Activated CD8-positive, alpha-beta T cell treated with anti-CD3 and anti-CD28 coated beads, Interleukin-2, amount 10 ng/mL, durations not matched to agents 7 days and 5 days (primary cell): ENCODE data around the gene GPR68. TPM values are rescaled to one million over a fixed set of nuclear protein-coding genes. Genes with fewer than 3 reads are reported as not detected.

Experiments
- ATAC-seq: fragments of 150-1000 bp; cut with Tn5 transposase; one replicate; pipeline ENCODE4 v1.10.0; 2021; ENCODE audit warnings: moderate library complexity
- CTCF ChIA-PET: fragments of 350-600 bp; sonication (Branson Sonifier 250); formaldehyde crosslinking; loops from one replicate; lab custom pipeline; 2021; ENCODE audit warnings: antibody characterized with exemption; lab: Charles Lee
- POLR2A ChIA-PET: fragments of 350-600 bp; sonication (Branson Sonifier 250); formaldehyde crosslinking; loops from one replicate; lab custom pipeline; 2021; ENCODE audit warnings: antibody characterized with exemption; lab: Charles Lee
- DNase-seq: peaks from one replicate; pipeline ENCODE4 v3.0.0-alpha.2; 2020
- H3K27ac Mint-ChIP-seq: one replicate; pipeline ENCODE4 v1.8.0; 2021; ENCODE audit warnings: mild to moderate bottlenecking, mixed read lengths
- H3K27me3 Mint-ChIP-seq: one replicate; pipeline ENCODE4 v1.8.0; 2021; ENCODE audit warnings: low read depth, mixed read lengths
- H3K36me3 Mint-ChIP-seq: one replicate; pipeline ENCODE4 v1.8.0; 2021; ENCODE audit warnings: low read depth, mixed read lengths
- H3K4me1 Mint-ChIP-seq: one replicate; pipeline ENCODE4 v1.8.0; 2021; ENCODE audit warnings: low read depth, mixed read lengths
- H3K4me3 Mint-ChIP-seq: one replicate; pipeline ENCODE4 v1.8.0; 2021; ENCODE audit warnings: mild to moderate bottlenecking, mixed read lengths
- H3K9me3 Mint-ChIP-seq: one replicate; pipeline ENCODE4 v1.8.0; 2022; ENCODE audit warnings: mixed read lengths; ENCODE audit not compliant: insufficient read depth
- total RNA-seq, 2 experiments: library from RNA; stranded (reverse); gene quantifications; one replicate each; pipeline ENCODE4 v1.2.3, GENCODE V29; 2021

The GPR68 gene
- total RNA-seq, 2 experiments from 2014 or later = 44.6 to 45.3 TPM

DNA sequence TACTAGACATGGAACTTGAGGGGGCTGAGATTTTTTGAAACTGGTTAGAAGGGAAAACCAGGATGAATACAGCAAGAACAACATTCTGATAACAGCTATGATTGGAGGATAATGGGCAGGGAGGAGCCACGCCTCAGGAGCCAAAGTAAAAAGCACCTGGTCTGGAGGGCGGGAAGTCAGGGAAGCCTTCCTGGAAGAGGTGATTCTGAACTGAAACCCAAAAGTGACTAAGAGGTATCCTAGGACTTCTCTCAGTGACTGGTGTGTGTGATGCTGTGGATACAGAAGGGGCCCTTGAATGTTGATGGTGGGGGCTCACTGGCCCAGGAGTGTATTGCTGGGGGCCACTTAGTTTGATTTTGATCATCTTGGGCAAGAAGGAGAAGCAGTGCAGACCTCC is 18.8 kb upstream of the GPR68 start:
- peak overlapping the region; percentile 74 for H3K4me3 Mint-ChIP-seq

DNA sequence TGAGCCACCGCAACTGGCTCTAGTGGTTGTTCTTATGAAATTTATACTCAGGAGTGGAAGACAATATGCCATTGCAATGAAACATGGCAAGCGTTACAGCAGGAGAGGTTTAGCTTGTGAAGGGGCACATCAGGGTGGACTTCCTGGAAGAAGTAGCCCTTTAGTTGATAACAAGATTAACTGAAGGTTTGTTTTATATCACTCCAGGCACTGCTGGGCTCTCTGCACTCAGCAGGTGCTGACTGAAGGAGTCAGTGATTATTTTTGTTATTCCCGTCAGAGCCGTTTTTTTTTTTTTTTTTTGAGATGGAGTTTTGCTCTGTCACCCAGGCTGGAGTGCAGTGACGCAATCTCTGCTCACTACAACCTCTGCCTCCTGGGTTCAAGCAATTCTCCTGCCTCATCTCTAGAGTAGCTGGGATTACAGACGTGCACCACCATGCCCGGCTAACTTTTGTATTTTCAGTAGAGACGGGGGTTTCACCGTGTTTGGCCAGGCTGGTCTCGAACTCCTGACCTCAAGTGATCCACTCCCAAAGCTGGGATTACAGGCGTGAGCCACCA is 17.6 kb upstream of the GPR68 start:
- Mint-ChIP-seq H3K27ac (no peak overlapping the region), H3K27me3 (no peaks in the 10 kb centered on the region), H3K36me3 (peaks cover 22% of the 10 kb centered on the region), H3K9me3 (no peaks in the 10 kb centered on the region), H3K4me1 (peaks cover 75% of the 10 kb centered on the region), H3K4me3 (no peak overlapping the region)
- ChIA-PET CTCF (interaction anchor here (1.1 to 2.4 kb wide), 5 partner anchors 10 to 85 kb away, joined by 4 to 13 read pairs (median 5); no protein-coding TSS in a partner anchor), POLR2A (interaction anchor here (0.9 to 16.7 kb wide), 3 partner anchors 12 to 26 kb away, joined by 6 to 290 read pairs (median 7); partner anchors contain the start of gene GPR68)
- ATAC-seq (no peak), DNase-seq (no peak)

More for the DNA sequence above, 18.8 kb upstream of the GPR68 start:
- no peak for ATAC-seq
- peaks cover 33% of the 10 kb centered on the region for H3K36me3 Mint-ChIP-seq
- ChIA-PET CTCF (interaction anchor here (1.0 to 1.5 kb wide), 2 partner anchors 23 to 86 kb away, joined by 3 to 5 read pairs; no protein-coding TSS in a partner anchor), POLR2A (interaction anchor here (16.7 kb wide), 1 partner anchor 20 kb away, joined by 290 read pairs; the partner anchor contains the start of gene GPR68)
- DNase-seq = no peak
- no peaks in the 10 kb centered on the region for H3K27me3 Mint-ChIP-seq
- H3K27ac Mint-ChIP-seq = peak overlapping the region; percentile 34
- no peaks in the 10 kb centered on the region for H3K9me3 Mint-ChIP-seq
- H3K4me1 Mint-ChIP-seq = peaks cover 68% of the 10 kb centered on the region

DNA sequence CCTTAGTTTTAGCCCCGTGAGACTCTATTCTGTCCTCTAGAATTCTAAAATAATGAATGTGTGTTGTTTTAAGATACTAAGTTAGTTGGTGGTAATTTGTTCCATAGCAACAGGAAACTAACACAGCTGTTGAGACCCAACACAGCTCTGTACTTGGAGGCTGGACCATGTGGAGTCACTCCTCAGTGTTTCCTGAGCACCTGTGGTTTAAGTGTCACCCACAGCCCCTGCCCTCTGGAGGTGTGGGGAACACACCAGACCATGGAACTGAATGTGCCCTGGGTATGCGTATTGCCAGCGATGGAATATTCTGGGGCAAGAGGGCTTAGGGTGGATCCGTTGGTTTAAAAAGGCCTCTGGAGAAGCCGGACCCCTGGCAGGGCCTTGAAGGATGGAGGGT is 16.6 kb upstream of the GPR68 start:
- DNase-seq = peak; percentile 76
- peak; percentile 85 for ATAC-seq
- CTCF ChIA-PET = interaction anchor here (0.6 to 2.4 kb wide), 7 partner anchors 9 to 84 kb away, joined by 3 to 13 read pairs (median 4); partner anchors contain the start of gene GPR68
- H3K9me3 Mint-ChIP-seq = no peaks in the 10 kb centered on the region
- peak overlapping the region; percentile 33 for H3K27ac Mint-ChIP-seq
- H3K36me3 Mint-ChIP-seq = peaks cover 17% of the 10 kb centered on the region
- H3K4me1 Mint-ChIP-seq = peaks cover 85% of the 10 kb centered on the region
- peak overlapping the region; percentile 17 for H3K4me3 Mint-ChIP-seq
- POLR2A ChIA-PET = interaction anchor here (0.6 to 16.7 kb wide), 4 partner anchors 10 to 60 kb away, joined by 4 to 290 read pairs (median 6); partner anchors contain the start of gene GPR68
- no peaks in the 10 kb centered on the region for H3K27me3 Mint-ChIP-seq

DNA sequence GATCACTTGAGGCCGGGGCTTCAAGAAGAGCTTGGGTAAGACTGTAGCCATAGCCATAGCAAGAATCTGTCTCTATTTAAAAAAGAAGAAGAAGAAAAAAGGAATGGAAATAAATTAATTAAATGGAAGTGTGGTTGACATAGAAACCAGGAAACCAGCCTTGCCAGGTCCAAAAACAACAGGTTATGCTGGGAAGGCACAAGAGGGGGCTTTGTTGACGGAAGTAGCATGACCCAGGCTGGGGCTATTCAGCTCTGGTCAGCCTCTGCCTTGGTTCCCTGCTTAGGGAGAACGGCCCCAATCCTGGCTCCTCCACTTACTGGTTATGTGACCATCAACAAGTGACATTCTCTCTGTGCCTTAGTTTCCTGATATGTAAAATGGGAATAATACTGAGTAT is 14.4 kb upstream of the GPR68 start:
- Mint-ChIP-seq H3K4me3 (no peak overlapping the region), H3K27ac (peak overlapping the region; percentile 3), H3K27me3 (no peaks in the 10 kb centered on the region), H3K36me3 (peaks cover 17% of the 10 kb centered on the region), H3K9me3 (no peaks in the 10 kb centered on the region), H3K4me1 (peaks cover 87% of the 10 kb centered on the region)
- ChIA-PET CTCF (interaction anchor here (5.6 kb wide), 1 partner anchor 81 kb away, joined by 30 read pairs; no protein-coding TSS in a partner anchor), POLR2A (interaction anchor here (0.7 to 16.7 kb wide), 3 partner anchors 9 to 29 kb away, joined by 3 to 290 read pairs (median 3); partner anchors contain the start of gene GPR68)
- ATAC-seq (no peak), DNase-seq (no peak)

DNA sequence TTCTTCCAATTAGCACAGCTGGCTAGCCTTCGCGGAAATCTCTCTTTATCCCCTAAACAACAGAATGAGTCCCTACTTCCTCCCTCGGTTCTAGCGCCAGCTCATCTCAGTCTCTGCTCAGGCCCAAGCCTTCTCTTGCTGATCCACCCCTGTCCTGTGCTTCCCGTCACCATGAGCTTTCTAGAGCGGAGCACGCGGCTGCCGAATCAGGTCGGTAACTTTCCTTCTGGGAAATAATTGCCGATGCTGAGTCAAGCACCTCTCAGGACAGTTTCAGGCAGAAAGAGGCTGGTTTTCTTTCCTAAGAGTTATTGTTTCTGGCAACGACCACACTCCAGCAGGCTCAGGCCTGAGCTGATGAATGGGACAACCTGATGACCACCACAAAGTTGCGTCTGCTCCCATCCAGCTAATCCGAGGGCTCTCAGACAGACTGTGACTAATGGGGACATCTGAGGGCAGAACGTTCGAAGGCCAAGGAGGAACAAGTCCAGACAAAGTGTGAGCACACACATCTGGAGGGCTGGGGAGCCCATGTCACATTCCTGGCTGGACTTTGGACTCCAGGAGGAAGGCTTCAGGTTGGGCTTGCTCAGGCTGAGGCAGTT is 13.6 kb upstream of the GPR68 start:
- H3K4me1 Mint-ChIP-seq = peaks cover 83% of the 10 kb centered on the region
- ATAC-seq (no peak), DNase-seq (no peak)
- no peaks in the 10 kb centered on the region for H3K9me3 Mint-ChIP-seq
- H3K4me3 Mint-ChIP-seq = no peak overlapping the region
- peak overlapping the region; percentile 71 for H3K27ac Mint-ChIP-seq
- peaks cover 11% of the 10 kb centered on the region for H3K36me3 Mint-ChIP-seq
- ChIA-PET POLR2A (interaction anchor here (0.7 to 16.7 kb wide), 3 partner anchors 8 to 30 kb away, joined by 3 to 290 read pairs (median 3); partner anchors contain the start of gene GPR68), CTCF (interaction anchor here (0.7 to 5.6 kb wide), 5 partner anchors 15 to 80 kb away, joined by 3 to 30 read pairs (median 6); no protein-coding TSS in a partner anchor)
- H3K27me3 Mint-ChIP-seq = no peaks in the 10 kb centered on the region

DNA sequence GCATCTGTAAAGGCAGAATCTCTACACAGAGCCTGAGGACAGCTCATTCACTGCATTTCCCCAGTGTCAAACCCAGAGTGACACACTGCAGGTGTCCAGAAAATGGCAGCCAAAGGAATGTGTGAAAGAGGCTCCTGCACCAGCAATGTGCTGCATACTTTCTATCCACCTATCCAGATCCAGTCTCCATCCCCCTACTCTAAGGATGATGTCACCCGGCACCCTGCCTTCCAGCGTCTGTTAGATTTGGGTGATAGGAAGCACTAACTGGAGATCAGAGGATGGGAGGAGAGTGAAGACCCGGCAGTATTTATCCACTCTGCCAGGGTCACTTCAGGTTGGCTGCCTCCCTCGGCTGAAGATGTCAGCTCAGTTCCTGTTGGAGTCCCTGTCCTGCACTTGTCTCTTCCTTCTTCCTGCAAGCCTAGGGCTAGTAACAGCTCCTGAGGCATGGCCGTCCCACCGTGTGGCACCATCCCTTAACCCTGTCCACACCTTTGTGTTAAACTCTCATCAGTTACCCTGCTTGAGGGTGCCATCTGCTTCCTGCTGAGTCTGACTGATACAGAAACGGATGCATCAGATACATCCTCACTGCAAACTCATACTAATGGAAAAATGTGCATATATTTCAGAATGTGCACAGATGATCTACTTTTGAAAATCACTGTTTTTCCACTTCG is 13.0 kb upstream of the GPR68 start:
- Mint-ChIP-seq H3K27me3 (no peaks in the 10 kb centered on the region), H3K9me3 (no peaks in the 10 kb centered on the region), H3K36me3 (peaks cover 14% of the 10 kb centered on the region), H3K4me3 (no peak overlapping the region), H3K27ac (peak overlapping the region; percentile 71), H3K4me1 (peaks cover 83% of the 10 kb centered on the region)
- no peak for ATAC-seq
- DNase-seq = no peak
- ChIA-PET CTCF (interaction anchor here (0.7 to 5.6 kb wide), 7 partner anchors 14 to 84 kb away, joined by 3 to 30 read pairs (median 4); no protein-coding TSS in a partner anchor), POLR2A (interaction anchor here (0.6 to 16.7 kb wide), 3 partner anchors 14 to 873 kb away, joined by 3 to 290 read pairs (median 10); partner anchors contain the start of gene GPR68)

DNA sequence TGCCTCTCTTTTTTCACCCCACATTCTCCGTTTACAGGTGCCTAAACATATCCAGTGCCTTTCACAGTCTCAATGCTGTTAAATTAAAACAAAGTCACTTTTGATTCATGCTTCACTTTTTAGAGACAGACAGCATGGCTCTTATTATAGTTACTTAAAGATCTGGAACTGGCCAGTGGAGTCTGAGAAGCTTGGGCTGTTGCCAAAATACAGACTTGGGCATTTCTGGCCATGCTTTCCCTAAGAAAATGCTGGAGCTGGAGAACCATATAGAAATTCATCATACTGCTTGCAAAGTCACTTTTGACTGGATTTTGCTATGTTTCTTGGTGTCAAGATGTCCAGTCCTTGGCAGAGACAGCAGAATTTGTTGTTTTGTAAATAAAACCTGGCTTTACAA is 12.2 kb upstream of the GPR68 start:
- peaks cover 82% of the 10 kb centered on the region for H3K4me1 Mint-ChIP-seq
- DNase-seq (no peak), ATAC-seq (no peak)
- peak overlapping the region; percentile 44 for H3K27ac Mint-ChIP-seq
- no peaks in the 10 kb centered on the region for H3K27me3 Mint-ChIP-seq
- H3K36me3 Mint-ChIP-seq = peaks cover 20% of the 10 kb centered on the region
- no peaks in the 10 kb centered on the region for H3K9me3 Mint-ChIP-seq
- no peak overlapping the region for H3K4me3 Mint-ChIP-seq
- CTCF ChIA-PET = interaction anchor here (1.4 to 5.6 kb wide), 5 partner anchors 13 to 83 kb away, joined by 4 to 30 read pairs (median 7); no protein-coding TSS in a partner anchor
- POLR2A ChIA-PET = interaction anchor here (0.6 to 16.7 kb wide), 4 partner anchors 13 to 872 kb away, joined by 3 to 290 read pairs (median 6); partner anchors contain the start of gene GPR68

DNA sequence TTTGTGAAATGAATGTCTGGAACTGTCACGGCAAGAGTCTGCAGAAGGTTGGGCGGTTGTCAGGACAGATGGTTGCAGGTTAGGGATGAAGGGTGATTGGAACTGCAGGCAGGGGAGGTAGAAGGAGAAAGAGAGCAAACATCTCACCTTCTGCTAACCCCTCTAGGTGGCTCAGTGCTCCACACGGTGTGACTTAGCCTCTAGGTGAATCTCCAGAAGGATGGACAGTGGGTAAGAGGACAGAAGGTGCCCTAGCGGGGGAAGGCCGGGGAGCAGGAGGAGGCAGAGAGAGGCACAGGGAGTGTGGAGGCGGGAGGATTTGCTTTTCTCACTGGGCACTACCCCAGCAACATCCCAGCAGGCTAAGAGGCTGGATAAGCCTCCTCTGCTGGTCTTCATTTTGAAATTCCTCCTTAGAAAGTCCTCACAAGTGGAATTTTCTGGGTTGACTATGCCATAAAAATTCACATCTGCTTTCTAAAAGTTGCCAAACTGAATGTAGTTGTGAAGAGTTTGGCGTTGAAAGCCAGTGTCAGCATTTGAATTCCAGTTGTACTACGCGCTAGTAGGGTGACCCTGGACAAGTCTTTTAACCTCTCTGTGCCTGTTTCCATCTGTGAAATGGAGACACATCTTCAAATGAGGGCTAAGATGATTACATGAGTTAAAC is 10.7 kb upstream of the GPR68 start:
- POLR2A ChIA-PET = interaction anchor here (1.0 to 16.7 kb wide), 5 partner anchors 9 to 78 kb away, joined by 3 to 290 read pairs (median 4); partner anchors contain the start of gene GPR68
- Mint-ChIP-seq H3K9me3 (no peaks in the 10 kb centered on the region), H3K27ac (peak overlapping the region; percentile 92), H3K27me3 (no peaks in the 10 kb centered on the region), H3K4me3 (peak overlapping the region; percentile 49), H3K36me3 (peaks cover 27% of the 10 kb centered on the region), H3K4me1 (peaks cover 85% of the 10 kb centered on the region)
- DNase-seq (no peak), ATAC-seq (no peak)
- CTCF ChIA-PET = interaction anchor here (1.0 to 5.6 kb wide), 4 partner anchors 11 to 77 kb away, joined by 4 to 30 read pairs (median 14); partner anchors contain the start of gene GPR68

DNA sequence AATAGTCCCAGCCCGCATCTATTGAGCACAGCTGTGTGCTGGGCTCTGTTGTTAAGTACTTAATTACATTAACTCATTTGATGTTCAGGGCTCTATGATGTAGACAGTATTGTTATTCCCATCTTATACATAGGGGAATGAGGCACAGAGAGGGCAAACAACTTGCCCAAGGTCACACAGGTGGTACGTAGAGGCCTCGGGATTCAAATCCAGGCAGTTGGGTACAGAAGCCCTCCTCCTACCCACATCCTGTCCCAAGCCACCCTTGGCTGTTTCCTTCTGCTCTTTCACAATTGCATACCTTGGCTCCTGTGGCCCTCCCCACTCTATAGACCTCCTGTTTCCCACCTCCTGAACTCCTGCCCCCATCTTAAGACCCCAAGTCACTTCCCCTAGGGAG is 10.0 kb upstream of the GPR68 start:
- Mint-ChIP-seq H3K27ac (peak overlapping the region; percentile 92), H3K9me3 (no peaks in the 10 kb centered on the region), H3K27me3 (no peaks in the 10 kb centered on the region), H3K4me3 (peak overlapping the region; percentile 49), H3K36me3 (peaks cover 30% of the 10 kb centered on the region), H3K4me1 (peaks cover 85% of the 10 kb centered on the region)
- POLR2A ChIA-PET = interaction anchor here (1.5 to 16.7 kb wide), 2 partner anchors 11 to 15 kb away, joined by 3 to 290 read pairs; partner anchors contain the start of gene GPR68
- CTCF ChIA-PET = interaction anchor here (4.2 to 5.6 kb wide), 2 partner anchors 11 to 77 kb away, joined by 21 to 30 read pairs; partner anchors contain the start of gene GPR68
- peak; percentile 74 for DNase-seq
- ATAC-seq = peak; percentile 33

DNA sequence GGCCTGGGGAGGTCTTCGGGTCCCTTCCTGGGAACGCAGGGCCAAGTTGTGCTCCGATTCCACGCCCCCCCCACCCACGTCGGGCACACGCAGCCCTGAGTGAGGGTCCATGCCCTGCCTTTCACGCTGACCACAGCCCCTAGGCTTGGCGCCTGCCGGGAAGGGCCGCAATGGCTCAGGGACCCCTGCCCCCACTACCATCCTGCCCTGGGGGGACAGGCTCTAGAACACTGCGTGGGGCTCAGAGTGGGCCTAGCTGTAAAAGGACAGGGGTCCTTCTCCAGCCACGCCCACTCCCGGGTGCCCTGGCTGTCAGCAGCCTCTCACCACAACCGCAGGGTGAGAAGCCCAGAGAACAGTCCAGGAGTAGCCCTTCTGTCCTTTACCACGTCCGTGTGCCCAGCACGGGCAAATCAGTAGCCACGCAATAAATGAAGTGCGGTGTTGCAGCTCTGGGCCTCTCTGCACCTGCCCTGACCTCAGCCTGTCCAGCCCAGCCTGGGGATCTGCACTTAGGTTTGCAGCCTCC is 9.4 kb upstream of the GPR68 start:
- DNase-seq (no peak), ATAC-seq (peak; percentile 3)
- CTCF ChIA-PET = interaction anchor here (0.7 to 5.6 kb wide), 4 partner anchors 10 to 76 kb away, joined by 3 to 30 read pairs (median 14); partner anchors contain the start of gene GPR68
- H3K4me3 Mint-ChIP-seq = peak overlapping the region; percentile 49
- H3K9me3 Mint-ChIP-seq = no peaks in the 10 kb centered on the region
- H3K27ac Mint-ChIP-seq = peak overlapping the region; percentile 92
- H3K4me1 Mint-ChIP-seq = peaks cover 90% of the 10 kb centered on the region
- peaks cover 31% of the 10 kb centered on the region for H3K36me3 Mint-ChIP-seq
- H3K27me3 Mint-ChIP-seq = no peaks in the 10 kb centered on the region
- POLR2A ChIA-PET = interaction anchor here (1.5 to 16.7 kb wide), 2 partner anchors 10 to 15 kb away, joined by 3 to 290 read pairs; partner anchors contain the start of gene GPR68
